ENCODE measurements around the gene PSMD10. TPM values are rescaled to one million over a fixed set of nuclear protein-coding genes. Genes with fewer than 3 reads are reported as not detected.

Gene PSMD10
- polyA plus RNA-seq, 2 of the 4 experiments (the other 2 are of a cell fraction): 109 to 163 TPM

- H3K27ac ChIP-seq: no peak overlapping the region
- peak; percentile 63 for FAIRE-seq
- CTCF ChIA-PET: no interaction called here
- no peak for ATAC-seq
- no peak for TF ChIP-seq CHD2 (IDR thresholded peaks at IDR 0.05; ENCODE audit: low read length, partially characterized antibody)
- TF ChIP-seq RCOR1 (IDR thresholded peaks at IDR 0.05; ENCODE audit: low read depth, low read length): no peak
- no peak for TF ChIP-seq ZC3H11A (IDR thresholded peaks at IDR 0.05)
- no peak for TF ChIP-seq MAZ (IDR thresholded peaks at IDR 0.05; ENCODE audit: borderline replicate concordance, low read depth, low read length)
- no peak for TF ChIP-seq MAFK (IDR thresholded peaks at IDR 0.05; ENCODE audit: partially characterized antibody)
- TF ChIP-seq, protein P1, sequence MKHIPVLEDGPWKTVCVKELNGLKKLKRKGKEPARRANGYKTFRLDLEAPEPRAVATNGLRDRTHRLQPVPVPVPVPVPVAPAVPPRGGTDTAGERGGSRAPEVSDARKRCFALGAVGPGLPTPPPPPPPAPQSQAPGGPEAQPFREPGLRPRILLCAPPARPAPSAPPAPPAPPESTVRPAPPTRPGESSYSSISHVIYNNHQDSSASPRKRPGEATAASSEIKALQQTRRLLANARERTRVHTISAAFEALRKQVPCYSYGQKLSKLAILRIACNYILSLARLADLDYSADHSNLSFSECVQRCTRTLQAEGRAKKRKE (CRISPR knock-in tag; IDR thresholded peaks at IDR 0.05; ENCODE audit: low read depth): no peak
- no peak for TF ChIP-seq ZNF302 (CRISPR knock-in tag; IDR thresholded peaks at IDR 0.05)
- no peak overlapping the region for H3K4me3 ChIP-seq
- no peak overlapping the region for H3K4me2 ChIP-seq
- POLR2A ChIA-PET: no interaction called here
- no peaks in the 10 kb centered on the region for H3K9me3 ChIP-seq
- no peak for DNase-seq (ENCODE audit: low read depth in 1 of 2, low spot score in 1 of 2)
- 86% methylated on average over 2 of the region's 2 CpGs for WGBS (ENCODE audit: missing lambda C conversion rate)
- no peaks in the 10 kb centered on the region for H3K4me1 ChIP-seq
These were observed 26.7 kb downstream of the PSMD10 start for GRCh38 chrX:108064613-108065012.

DNA sequence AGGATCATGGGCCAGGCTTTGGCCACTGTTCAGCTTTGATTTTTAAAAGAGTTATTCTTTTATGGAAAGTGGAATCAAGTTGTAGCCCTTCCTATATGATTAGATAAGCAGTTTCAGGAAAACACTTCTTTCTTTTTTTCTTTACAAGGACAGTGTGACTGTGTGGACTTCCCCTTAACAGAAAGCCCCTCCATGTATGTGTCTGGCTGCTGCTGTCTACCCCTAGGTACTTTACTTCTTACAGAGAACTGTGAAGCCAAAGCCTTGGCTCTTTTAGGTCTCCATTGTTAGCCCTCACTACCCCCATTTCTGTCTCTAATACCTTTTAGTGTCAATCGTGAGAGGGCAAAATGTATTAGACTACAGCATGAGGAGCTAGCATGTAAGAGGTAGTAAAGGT, 27.3 kb downstream of the PSMD10 start:
- ATAC-seq (no peak), DNase-seq (ENCODE audit: low read depth in 1 of 2, low spot score in 1 of 2) (no peak), FAIRE-seq (peak; percentile 73)
- Histone ChIP-seq H3K4me3 (no peak overlapping the region), H3K9me3 (no peaks in the 10 kb centered on the region), H3K27ac (no peak overlapping the region), H3K4me2 (no peak overlapping the region), H3K4me1 (no peaks in the 10 kb centered on the region)
- ChIA-PET POLR2A (no interaction called here), CTCF (no interaction called here)
- 88% methylated on average over 1 of the region's 1 CpG for WGBS (ENCODE audit: missing lambda C conversion rate)
- TF ChIP-seq CBX2 (IDR thresholded peaks at IDR 0.05; ENCODE audit: borderline replicate concordance, low read depth) (no peak), TP53 (CRISPR knock-in tag; IDR thresholded peaks at IDR 0.05) (no peak), HEYL (CRISPR knock-in tag; IDR thresholded peaks at IDR 0.05) (no peak), KDM5A (IDR thresholded peaks at IDR 0.05) (no peak), RFX5 (IDR thresholded peaks at IDR 0.05) (no peak), ELK1 (IDR thresholded peaks at IDR 0.05; ENCODE audit: low read depth, low read length) (no peak), FOSB (CRISPR knock-in tag; IDR thresholded peaks at IDR 0.05) (no peak), JUNB (IDR thresholded peaks at IDR 0.05) (no peak), MAZ (IDR thresholded peaks at IDR 0.05; ENCODE audit: borderline replicate concordance, low read depth, low read length) (no peak), FOSL2 (IDR thresholded peaks at IDR 0.05) (no peak), FOSL2 (CRISPR knock-in tag; IDR thresholded peaks at IDR 0.05) (no peak), FOXS1 (CRISPR knock-in tag; IDR thresholded peaks at IDR 0.05) (no peak), CHD2 (IDR thresholded peaks at IDR 0.05; ENCODE audit: low read length, partially characterized antibody) (no peak), POLR2AphosphoS2 (conservative IDR thresholded peaks at IDR 0.05; ENCODE audit: low read length) (no peak), MYC (IDR thresholded peaks at IDR 0.05; ENCODE audit: borderline replicate concordance, low read length) (no peak), CHD4 (IDR thresholded peaks at IDR 0.05; ENCODE audit: borderline replicate concordance) (no peak), MAFK (IDR thresholded peaks at IDR 0.05; ENCODE audit: partially characterized antibody) (no peak), PHF8 (IDR thresholded peaks at IDR 0.05; ENCODE audit: borderline replicate concordance, low read depth) (no peak)
- TF ChIP-seq, protein P2, sequence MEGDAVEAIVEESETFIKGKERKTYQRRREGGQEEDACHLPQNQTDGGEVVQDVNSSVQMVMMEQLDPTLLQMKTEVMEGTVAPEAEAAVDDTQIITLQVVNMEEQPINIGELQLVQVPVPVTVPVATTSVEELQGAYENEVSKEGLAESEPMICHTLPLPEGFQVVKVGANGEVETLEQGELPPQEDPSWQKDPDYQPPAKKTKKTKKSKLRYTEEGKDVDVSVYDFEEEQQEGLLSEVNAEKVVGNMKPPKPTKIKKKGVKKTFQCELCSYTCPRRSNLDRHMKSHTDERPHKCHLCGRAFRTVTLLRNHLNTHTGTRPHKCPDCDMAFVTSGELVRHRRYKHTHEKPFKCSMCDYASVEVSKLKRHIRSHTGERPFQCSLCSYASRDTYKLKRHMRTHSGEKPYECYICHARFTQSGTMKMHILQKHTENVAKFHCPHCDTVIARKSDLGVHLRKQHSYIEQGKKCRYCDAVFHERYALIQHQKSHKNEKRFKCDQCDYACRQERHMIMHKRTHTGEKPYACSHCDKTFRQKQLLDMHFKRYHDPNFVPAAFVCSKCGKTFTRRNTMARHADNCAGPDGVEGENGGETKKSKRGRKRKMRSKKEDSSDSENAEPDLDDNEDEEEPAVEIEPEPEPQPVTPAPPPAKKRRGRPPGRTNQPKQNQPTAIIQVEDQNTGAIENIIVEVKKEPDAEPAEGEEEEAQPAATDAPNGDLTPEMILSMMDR (IDR thresholded peaks at IDR 0.05): no peak

Measured in A549 (cell line).